H1 (cell line): ENCODE measurements around the gene SLC25A3. TPM values are rescaled to one million over a fixed set of nuclear protein-coding genes. Genes with fewer than 3 reads are reported as not detected.

ENCODE experiments used
- CHD1 ChIP-seq: IDR thresholded peaks from 2 replicates; pipeline ENCODE4 v1.6.1; 2012; ENCODE audit warnings: low read depth, low read length, improper control_type of control experiment
- EZH2 ChIP-seq: fragments of 200-600 bp; sonication (generic); IDR thresholded peaks from 2 replicates; pipeline ENCODE4 v1.7.1; 2012; ENCODE audit warnings: low read depth, mild to moderate bottlenecking, moderate library complexity, low read length, inconsistent platforms; ENCODE audit not compliant: severe bottlenecking
- SAP30 ChIP-seq: fragments of 300-600 bp; sonication (generic); IDR thresholded peaks from 2 replicates; pipeline ENCODE4 v1.7.1; 2012; ENCODE audit warnings: low read length, moderate library complexity, mild to moderate bottlenecking, inconsistent platforms; ENCODE audit not compliant: insufficient read depth, insufficient replicate concordance
- USF2 ChIP-seq: IDR thresholded peaks from 2 replicates; pipeline ENCODE4 v1.6.1; 2011; ENCODE audit warnings: low read length, improper control_type of control experiment
- polyA plus RNA-seq, 7 experiments: library from polyadenylated mRNA; depleted of rRNA in 3 of 7; stranded (reverse) in 5 of 7; unstranded in 2 of 7; fragments of >200 nt in 5 of 7; fragments of 200-250 nt in 2 of 7; gene quantifications; 1 replicate in 5 of 7; 2 replicates in 1 of 7; 4 replicates in 1 of 7; pipeline versions ENCODE4 v1.2.1 to v1.2.3, GENCODE V29; 2011 to 2013; ENCODE audit warnings: missing spikeins in 2 of 7, mixed read lengths in 2 of 7
- total RNA-seq: library from RNA; stranded (reverse); fragmentation: NEBNext Ultra II Directional; extraction: Animal tissue kit (Norgen Biotek cat#: 25700); gene quantifications from 2 replicates; pipeline ENCODE4 v1.2.1, GENCODE V29; 2021

SLC25A3 gene
- total and polyA plus RNA-seq, 2 of the 8 experiments (the other 6 are each of a cell fraction or from before 2014, with no cell fraction given): 702 to 709 TPM

DNA sequence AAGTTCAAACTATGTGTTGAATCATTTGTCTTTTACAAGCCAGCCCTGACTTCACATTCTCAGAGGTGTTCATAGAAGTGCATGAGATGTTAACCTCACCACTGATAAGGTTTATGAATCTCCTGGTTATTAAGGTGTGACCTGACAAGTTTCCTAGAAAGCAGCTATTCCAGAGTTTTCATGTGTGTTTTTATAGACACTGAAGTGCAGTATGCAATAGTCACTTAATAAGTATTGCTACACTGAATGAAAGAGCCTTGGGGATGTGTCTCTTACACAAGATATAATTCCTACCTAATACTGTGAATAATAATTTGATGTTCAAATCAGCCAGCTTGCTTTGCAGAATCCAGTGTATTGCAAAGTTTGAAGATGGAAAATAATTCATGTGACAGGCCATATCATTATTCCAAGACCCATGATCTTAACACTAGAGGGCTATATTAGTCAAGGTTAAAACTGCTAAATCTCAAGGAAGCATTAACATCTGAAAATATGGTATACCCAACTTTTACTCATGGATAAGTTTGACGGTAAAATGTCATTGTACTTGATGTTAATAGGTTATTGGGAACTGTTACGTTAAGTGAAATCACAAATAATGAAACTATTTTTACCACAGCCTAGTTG lies 13.0 kb downstream of the SLC25A3 start (continued):
- TF ChIP-seq USF2 (no peak), CHD1 (no peak), SAP30 (no peak), EZH2 (no peak)
